Measurements from ENCODE around the gene CAMTA1.
"Not testable (repeated sequence)": the region's sequence is repeated elsewhere in the genome, so short reads cannot be mapped to it uniquely, and the experiment has no call there.

The CAMTA1 gene

GRCh38 chr1:6802893-6803292 is 17.6 kb downstream of the CAMTA1 start:
- TF ChIP-seq JUND (IDR thresholded peaks at IDR 0.05; ENCODE audit: low read depth) = no peak
- in situ Hi-C loops (cut with HindIII; ENCODE audit: low pct_unique_long_range_greater_than_20kb, low sequenced_read_pairs) = no loop called here
- DNase-seq (ENCODE audit: low read depth in 1 of 2, low spot score in 1 of 2) = no peak

GRCh38 chr1:6803357-6803756 is 18.1 kb downstream of the CAMTA1 start:
- DNase-seq (ENCODE audit: low read depth in 1 of 2, low spot score in 1 of 2) = no peak
- in situ Hi-C loops (cut with HindIII; ENCODE audit: low pct_unique_long_range_greater_than_20kb, low sequenced_read_pairs) = no loop called here
- no peak for TF ChIP-seq JUND (IDR thresholded peaks at IDR 0.05; ENCODE audit: low read depth)

GRCh38 chr1:6805004-6805416 is 19.8 kb downstream of the CAMTA1 start:
- TF ChIP-seq JUND (IDR thresholded peaks at IDR 0.05; ENCODE audit: low read depth) = no peak
- in situ Hi-C loops (cut with HindIII; ENCODE audit: low pct_unique_long_range_greater_than_20kb, low sequenced_read_pairs) = no loop called here

GRCh38 chr1:6807782-6808181 is 22.5 kb downstream of the CAMTA1 start:
- no peak for DNase-seq (ENCODE audit: low read depth in 1 of 2, low spot score in 1 of 2)
- in situ Hi-C loops (cut with HindIII; ENCODE audit: low pct_unique_long_range_greater_than_20kb, low sequenced_read_pairs) = no loop called here

More at GRCh38 chr1:6805004-6805416, 19.8 kb downstream of the CAMTA1 start:
- no peak for DNase-seq (ENCODE audit: low read depth in 1 of 2, low spot score in 1 of 2)

GRCh38 chr1:6809461-6809860 is 24.2 kb downstream of the CAMTA1 start:
- TF ChIP-seq JUND (IDR thresholded peaks at IDR 0.05; ENCODE audit: low read depth) = no peak
- in situ Hi-C loops (cut with HindIII; ENCODE audit: low pct_unique_long_range_greater_than_20kb, low sequenced_read_pairs) = no loop called here
- DNase-seq (ENCODE audit: low read depth in 1 of 2, low spot score in 1 of 2) = no peak

More at GRCh38 chr1:6807782-6808181, 22.5 kb downstream of the CAMTA1 start:
- TF ChIP-seq JUND (IDR thresholded peaks at IDR 0.05; ENCODE audit: low read depth) = no peak

- in situ Hi-C loops (cut with HindIII; ENCODE audit: low pct_unique_long_range_greater_than_20kb, low sequenced_read_pairs) = not testable (repeated sequence)
Observed at GRCh38 chr1:6810146-6810734, 25.0 kb downstream of the CAMTA1 start.

GRCh38 chr1:6811583-6811982 is 26.3 kb downstream of the CAMTA1 start:
- DNase-seq (ENCODE audit: low read depth in 1 of 2, low spot score in 1 of 2) = no peak
- in situ Hi-C loops (cut with HindIII; ENCODE audit: low pct_unique_long_range_greater_than_20kb, low sequenced_read_pairs) = no loop called here
- TF ChIP-seq JUND (IDR thresholded peaks at IDR 0.05; ENCODE audit: low read depth) = no peak

More at GRCh38 chr1:6810146-6810734, 25.0 kb downstream of the CAMTA1 start:
- DNase-seq (ENCODE audit: low read depth in 1 of 2, low spot score in 1 of 2) = not testable (repeated sequence)

- TF ChIP-seq JUND (IDR thresholded peaks at IDR 0.05; ENCODE audit: low read depth) = no peak
- in situ Hi-C loops (cut with HindIII; ENCODE audit: low pct_unique_long_range_greater_than_20kb, low sequenced_read_pairs) = no loop called here
- no peak for DNase-seq (ENCODE audit: low read depth in 1 of 2, low spot score in 1 of 2)
Observed at GRCh38 chr1:6813165-6813564, 27.9 kb downstream of the CAMTA1 start.

- no peak for DNase-seq (ENCODE audit: low read depth in 1 of 2, low spot score in 1 of 2)
- no peak for TF ChIP-seq JUND (IDR thresholded peaks at IDR 0.05; ENCODE audit: low read depth)
Observed at GRCh38 chr1:6815726-6816125, 30.5 kb downstream of the CAMTA1 start.

GRCh38 chr1:6819246-6820040 is 34.2 kb downstream of the CAMTA1 start:
- no peak for DNase-seq (ENCODE audit: low read depth in 1 of 2, low spot score in 1 of 2)
- in situ Hi-C loops (cut with HindIII; ENCODE audit: low pct_unique_long_range_greater_than_20kb, low sequenced_read_pairs) = no loop called here
- no peak for TF ChIP-seq JUND (IDR thresholded peaks at IDR 0.05; ENCODE audit: low read depth)

More at GRCh38 chr1:6815726-6816125, 30.5 kb downstream of the CAMTA1 start:
- in situ Hi-C loops (cut with HindIII; ENCODE audit: low pct_unique_long_range_greater_than_20kb, low sequenced_read_pairs) = no loop called here

- no peak for TF ChIP-seq JUND (IDR thresholded peaks at IDR 0.05; ENCODE audit: low read depth)
- DNase-seq (ENCODE audit: low read depth in 1 of 2, low spot score in 1 of 2) = no peak
- in situ Hi-C loops (cut with HindIII; ENCODE audit: low pct_unique_long_range_greater_than_20kb, low sequenced_read_pairs) = no loop called here
Observed at GRCh38 chr1:6820899-6821298, 35.6 kb downstream of the CAMTA1 start.

- in situ Hi-C loops (cut with HindIII; ENCODE audit: low pct_unique_long_range_greater_than_20kb, low sequenced_read_pairs) = no loop called here
- no peak for TF ChIP-seq JUND (IDR thresholded peaks at IDR 0.05; ENCODE audit: low read depth)
- no peak for DNase-seq (ENCODE audit: low read depth in 1 of 2, low spot score in 1 of 2)
Observed at GRCh38 chr1:6822530-6823359, 37.5 kb downstream of the CAMTA1 start.

GRCh38 chr1:6823793-6824192 is 38.5 kb downstream of the CAMTA1 start:
- DNase-seq (ENCODE audit: low read depth in 1 of 2, low spot score in 1 of 2) = no peak
- in situ Hi-C loops (cut with HindIII; ENCODE audit: low pct_unique_long_range_greater_than_20kb, low sequenced_read_pairs) = no loop called here
- TF ChIP-seq JUND (IDR thresholded peaks at IDR 0.05; ENCODE audit: low read depth) = no peak
